Measurements from ENCODE around the gene SNTB2.

SNTB2 gene

DNA sequence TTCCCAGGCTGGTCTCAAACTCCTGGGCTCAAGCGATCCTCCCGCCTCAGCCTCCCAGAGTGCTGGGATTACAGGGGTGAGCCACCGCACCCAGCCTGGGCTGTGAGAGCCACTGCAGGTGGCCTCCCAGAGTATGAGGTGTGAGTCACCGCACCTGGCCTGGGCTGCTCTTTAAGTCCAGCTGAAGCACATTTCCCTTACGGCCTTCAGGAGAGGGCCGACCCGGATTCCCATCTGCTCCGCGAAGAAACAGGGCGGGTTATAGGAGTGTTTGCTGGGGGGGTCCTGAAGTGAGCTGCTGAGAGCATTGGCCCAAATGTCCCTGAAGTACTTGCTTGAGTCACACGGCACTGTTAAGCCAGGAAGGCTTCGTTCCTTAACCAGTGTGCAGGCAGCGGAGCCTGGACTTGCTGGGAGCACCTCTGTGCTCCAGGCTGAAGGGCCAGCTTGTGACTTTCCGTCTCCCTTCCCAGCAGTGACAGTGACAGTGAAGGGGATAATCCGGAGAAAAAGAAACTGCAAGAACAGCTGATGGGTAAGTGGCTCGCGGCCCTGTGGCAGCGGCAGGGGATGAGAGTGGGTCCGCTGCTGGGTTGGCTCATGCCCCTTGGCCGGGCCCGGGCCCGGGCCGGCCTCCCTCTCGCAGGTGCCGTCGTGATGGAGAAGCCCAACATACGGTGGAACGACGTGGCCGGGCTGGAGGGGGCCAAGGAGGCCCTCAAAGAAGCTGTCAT, 131.4 kb downstream of the SNTB2 start:
- DNase-seq (ENCODE audit: low spot score), result no peak

DNA sequence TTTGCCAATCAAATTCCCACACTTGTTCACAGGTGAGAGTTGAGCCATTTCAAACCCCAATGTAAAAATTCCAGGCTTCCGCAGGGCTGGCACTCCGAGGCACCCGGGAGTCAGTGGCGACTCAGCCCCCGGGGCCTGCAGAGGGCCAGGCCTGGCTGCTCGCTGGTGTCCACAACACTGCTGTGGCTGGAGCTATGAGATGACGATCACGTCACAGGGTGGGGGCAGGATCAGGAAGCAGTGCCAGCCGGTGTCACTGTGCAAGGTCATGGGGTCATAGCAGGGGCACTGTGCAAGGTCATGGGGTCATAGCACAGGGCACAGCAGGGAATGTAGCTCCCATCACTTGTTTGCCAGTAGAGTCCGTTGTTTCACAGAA, 131.9 kb downstream of the SNTB2 start:
- no peak for DNase-seq (ENCODE audit: low spot score)

DNA sequence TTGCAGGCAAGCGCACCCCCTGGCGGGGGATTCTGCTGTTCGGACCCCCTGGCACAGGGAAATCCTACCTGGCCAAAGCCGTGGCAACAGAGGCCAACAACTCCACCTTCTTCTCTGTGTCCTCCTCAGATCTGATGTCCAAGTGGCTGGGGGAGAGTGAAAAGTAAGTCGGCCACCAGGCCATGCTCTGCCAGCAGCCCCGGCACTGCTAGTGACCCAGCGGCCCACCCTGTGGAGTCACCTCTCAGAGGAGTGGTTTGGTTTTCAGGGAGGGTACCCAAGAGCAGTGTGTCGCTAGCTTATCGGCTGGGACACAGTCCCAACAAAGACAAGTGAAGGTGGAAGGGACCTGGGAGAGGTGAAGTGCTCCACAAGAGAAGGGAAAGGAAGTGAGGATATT, 132.4 kb downstream of the SNTB2 start:
- no peak for DNase-seq (ENCODE audit: low spot score)

DNA sequence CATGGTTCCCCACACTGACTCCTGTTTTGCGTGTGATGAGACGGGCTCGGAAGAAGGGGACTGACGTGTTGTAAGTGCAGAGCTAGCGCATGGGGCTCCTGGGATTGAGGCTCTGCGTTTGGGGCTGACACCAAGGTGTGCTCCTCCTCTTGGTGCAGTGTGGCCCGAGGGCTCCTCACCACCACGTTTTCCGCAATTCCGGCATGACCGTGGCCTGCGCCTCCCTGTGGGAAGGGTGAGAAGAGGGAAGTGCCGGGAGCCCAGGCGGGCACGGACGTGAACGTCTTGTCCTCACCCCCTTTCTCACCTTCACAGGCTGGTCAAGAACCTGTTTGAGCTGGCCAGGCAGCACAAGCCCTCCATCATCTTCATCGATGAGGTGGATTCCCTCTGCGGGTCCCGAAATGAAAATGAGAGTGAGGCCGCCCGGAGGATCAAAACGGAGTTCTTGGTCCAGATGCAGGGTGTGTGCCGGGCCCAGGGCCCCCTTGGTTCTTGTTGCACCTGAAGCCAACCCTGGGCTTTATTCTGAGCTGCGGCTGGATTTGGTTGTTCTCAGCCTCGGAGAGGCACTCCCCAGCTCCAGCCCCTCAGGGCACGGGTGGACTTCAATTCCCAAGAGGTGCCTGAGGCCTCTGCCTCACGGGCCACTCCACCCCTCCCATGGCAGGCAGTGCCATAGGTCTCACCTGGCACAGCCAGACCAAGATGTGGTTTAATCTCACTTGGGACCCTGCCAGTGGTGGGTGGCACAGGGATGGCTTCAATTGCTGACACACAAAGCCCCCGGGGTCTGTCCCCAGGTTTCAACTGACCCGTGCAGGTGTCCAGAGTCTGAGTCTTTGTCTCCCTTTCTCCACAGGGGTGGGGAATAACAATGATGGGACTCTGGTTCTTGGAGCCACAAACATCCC, 133.1 kb downstream of the SNTB2 start:
- no peak for DNase-seq (ENCODE audit: low spot score)

DNA sequence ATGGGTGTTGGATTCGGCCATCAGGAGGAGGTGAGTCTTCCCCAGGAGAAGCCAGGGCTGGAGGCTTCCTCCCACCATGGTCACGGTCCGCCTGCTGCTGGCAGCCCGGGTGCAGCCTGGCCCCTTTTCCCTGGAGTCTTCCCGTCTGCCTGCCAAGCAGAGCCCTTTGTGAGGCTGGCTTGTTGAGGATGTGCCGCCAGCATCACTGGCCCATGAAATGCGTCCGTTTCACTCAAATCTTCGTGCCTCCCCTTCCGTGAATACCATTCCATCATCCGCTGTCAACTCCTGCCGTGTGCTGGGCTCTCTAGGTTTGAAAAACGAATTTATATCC, 133.7 kb downstream of the SNTB2 start:
- no peak for DNase-seq (ENCODE audit: low spot score)

DNA sequence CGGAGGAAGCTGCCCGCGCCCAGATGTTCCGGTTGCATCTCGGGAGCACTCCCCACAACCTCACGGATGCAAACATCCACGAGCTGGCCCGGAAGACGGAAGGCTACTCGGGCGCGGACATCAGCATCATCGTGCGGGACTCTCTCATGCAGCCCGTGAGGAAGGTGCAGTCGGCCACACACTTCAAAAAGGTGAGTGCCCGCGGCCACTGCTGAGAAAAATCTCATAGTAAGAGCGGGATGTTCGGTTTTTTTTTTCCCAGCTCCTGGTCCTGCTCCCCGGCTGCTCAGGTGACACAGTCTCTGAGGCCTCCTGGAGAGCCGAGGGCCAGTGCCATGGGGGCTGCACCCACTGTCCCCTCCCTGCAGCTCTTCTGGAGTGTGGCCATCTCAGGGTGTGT, 134.1 kb downstream of the SNTB2 start:
- DNase-seq (ENCODE audit: low spot score), result no peak

DNA sequence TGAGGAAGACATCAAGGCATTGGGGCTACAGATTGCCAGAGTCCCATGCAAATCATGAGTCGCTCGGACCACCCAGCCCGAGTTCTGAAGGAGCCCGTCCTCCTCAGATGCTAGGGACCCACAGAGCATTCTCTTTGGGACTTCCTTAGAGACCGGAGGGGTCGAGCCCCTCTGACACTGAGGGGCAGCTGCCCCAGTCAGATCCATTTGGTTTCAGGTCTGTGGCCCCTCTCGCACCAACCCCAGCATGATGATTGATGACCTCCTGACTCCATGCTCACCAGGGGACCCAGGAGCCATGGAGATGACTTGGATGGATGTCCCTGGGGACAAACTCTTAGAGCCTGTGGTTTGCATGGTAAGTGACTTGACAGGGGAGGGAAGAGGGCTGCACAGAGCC, 135.4 kb downstream of the SNTB2 start:
- no peak for DNase-seq (ENCODE audit: low spot score)

DNA sequence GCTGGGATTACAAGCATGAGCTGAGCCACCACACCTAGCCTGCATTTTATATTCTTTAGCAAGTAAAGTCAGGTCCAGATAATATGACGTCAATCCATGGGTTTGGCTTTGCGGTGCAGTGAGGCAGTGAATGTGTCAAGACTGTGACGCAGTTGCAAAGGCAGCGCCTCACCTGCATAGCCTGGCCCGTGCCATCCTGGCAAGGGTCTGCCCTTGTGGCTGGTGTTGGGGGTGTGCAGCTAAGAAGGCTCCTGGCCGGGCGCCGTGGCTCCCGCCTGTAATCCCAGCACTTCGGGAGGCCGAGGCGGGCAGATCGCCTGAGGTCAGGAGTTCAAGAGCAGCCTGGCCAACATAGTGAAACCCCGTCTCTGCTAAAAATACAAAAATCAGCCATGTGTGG, 136.5 kb downstream of the SNTB2 start:
- DNase-seq (ENCODE audit: low spot score), result no peak

DNA sequence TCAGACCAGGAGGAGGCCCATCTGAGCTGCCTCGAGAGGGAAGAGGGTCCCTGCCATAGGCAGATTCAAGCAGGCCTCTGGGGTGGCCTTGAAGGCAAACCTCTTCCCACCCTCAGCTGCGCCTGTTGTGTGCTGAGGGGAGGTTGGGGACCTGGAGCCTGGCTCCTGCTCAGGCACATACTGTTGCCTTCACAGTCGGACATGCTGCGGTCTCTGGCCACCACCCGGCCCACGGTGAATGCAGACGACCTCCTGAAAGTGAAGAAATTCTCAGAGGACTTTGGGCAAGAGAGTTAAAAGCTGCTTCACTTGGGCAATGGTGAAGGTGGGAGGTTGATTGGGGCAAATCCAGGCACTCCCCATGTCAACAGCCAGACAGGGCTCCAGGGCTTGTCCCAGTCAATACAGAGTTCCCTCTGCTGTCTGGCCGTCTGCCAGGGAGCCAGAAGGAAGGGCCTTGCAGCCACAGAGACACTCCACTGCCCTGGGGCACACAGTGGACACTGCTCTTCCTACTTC, 137.1 kb downstream of the SNTB2 start:
- no peak for DNase-seq (ENCODE audit: low spot score)

DNA sequence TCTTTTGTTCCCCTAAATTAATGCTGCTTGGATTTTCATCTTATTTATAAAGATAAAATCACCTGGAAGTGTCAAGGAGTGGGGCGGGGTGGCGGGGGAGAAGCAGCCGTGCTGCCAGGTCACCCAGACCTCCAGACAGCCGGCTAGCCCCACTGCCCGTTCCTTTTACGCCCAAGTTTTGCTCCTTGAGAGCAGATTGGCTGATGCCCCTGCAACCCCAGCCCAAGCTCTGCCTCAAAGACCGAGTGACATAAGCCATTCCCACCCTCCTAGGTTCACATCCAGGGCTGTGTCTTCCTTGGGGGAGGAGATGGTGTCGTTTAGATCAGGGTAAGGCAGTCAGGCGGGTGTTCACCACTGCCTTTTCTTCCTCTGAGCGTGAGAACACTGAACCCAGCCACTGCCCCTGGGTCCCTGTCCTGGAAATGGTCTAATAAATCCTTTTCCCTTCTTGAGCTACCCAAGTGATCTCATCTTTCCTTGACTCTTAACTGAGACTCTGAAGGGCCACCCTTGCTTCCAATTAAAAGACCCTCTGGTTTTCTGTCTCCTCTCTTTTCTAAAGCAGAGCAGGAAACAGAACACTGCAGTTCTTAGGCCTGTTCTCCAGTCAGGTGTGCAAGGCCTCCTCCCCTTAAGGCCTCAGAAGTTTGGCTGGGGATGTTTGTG, 137.8 kb downstream of the SNTB2 start:
- no peak for DNase-seq (ENCODE audit: low spot score)

DNA sequence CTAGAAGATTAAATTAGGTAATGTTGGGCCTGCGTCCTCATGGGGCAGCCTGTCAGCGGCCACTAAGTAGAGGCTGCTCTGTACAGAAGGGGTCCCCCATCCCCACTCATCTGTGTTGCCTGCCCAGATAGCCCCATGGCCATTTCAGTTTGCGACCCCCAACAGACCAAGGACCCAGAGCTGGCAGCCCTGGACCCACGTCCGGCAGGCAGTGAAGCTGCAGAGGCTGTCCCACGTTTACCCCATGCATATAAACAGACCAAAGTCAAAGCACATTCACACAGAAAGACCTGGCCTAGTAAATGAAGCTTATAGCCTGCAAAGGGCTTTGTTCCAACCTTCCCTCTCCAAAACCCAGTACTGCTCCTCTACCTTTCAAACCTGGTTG, 138.8 kb downstream of the SNTB2 start:
- no peak for DNase-seq (ENCODE audit: low spot score)

DNA sequence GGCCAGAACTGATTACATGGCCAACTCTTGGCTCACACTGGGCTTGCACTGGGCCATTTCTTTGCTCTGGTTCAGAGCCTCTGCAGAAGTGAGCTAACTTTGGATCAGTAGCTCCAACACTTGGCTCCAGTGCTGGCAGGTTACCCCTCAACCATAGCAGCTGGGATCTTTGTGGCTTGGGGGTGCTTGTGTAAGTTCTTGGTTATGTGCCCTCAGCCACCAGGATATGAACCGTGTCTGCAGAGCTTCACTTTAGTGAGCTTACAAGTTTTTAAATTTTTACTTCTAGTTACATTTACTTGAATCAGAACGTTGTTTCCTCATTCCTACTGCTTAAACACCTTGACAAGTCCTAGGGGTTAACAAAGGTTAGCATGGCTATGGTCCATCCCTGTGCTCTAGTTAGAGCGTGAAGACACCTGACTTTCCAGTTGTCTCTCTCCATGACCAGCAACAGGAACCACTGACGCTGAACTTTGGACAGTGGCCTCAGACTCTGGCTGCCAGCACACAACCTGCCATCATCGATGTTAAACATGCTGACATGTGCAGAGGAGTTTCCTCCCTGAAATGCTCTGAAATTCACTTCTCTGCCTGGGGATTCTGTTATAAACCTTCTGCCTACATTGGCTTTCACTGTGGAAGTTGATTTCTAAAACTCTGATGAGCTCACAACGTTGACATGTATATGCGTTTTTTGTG, 139.4 kb downstream of the SNTB2 start:
- no peak for DNase-seq (ENCODE audit: low spot score)

DNA sequence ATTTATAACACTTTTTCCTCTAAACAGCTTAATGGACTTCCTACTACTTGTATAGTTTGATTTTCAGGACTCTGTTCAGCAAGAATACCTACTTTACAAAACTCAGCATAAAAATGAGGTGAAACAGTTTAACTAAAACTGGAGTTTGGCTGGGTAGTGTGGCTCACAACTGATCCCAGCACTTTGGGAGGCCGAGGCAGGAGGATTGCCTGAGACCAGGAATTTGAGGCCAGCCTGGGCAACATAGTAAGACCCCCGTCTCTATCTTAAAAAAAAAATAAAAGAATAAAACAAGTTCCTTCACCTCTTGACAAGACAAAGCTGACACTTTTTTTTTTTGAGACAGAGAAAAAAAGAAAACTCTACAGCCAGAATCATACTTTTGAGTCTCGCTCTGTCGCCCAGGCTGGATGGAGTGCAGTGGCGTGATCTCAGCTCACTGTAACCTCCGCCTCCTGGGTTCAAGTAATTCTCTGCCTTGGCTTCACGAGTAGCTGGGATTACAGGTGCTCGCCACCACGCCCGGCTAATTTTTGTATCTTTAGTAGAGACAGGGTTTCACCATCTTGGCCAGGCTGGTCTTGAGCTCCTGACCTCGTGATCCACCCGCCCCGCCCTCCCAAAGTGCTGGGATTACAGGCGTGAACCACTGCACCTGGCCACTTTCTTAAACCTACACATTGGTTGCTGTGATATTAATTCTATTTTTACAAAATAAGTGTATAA, 140.8 kb downstream of the SNTB2 start:
- no peak for DNase-seq (ENCODE audit: low spot score)

DNA sequence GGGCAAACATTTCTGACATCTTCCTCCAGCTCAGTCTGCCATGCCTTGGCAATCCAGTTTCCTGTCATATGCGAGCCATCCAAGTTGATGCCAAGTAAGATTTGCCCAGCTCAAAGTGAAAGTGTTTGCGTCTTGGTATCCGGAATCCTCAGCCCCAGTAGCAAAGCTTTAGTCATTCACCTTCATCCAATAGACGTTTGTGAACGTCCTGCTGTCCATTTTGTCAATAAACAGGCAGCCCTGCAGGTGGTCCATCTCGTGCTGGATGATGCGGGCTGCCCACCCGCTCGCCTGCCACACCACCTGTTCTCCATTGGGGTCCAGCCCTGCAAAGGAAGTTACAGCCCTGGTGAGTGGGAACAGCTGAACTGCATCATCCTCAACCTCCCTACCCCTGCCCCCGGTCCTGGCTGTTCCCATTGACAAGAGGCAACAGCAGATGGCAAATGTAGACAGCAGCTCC, 141.9 kb downstream of the SNTB2 start:
- no peak for DNase-seq (ENCODE audit: low spot score)

DNA sequence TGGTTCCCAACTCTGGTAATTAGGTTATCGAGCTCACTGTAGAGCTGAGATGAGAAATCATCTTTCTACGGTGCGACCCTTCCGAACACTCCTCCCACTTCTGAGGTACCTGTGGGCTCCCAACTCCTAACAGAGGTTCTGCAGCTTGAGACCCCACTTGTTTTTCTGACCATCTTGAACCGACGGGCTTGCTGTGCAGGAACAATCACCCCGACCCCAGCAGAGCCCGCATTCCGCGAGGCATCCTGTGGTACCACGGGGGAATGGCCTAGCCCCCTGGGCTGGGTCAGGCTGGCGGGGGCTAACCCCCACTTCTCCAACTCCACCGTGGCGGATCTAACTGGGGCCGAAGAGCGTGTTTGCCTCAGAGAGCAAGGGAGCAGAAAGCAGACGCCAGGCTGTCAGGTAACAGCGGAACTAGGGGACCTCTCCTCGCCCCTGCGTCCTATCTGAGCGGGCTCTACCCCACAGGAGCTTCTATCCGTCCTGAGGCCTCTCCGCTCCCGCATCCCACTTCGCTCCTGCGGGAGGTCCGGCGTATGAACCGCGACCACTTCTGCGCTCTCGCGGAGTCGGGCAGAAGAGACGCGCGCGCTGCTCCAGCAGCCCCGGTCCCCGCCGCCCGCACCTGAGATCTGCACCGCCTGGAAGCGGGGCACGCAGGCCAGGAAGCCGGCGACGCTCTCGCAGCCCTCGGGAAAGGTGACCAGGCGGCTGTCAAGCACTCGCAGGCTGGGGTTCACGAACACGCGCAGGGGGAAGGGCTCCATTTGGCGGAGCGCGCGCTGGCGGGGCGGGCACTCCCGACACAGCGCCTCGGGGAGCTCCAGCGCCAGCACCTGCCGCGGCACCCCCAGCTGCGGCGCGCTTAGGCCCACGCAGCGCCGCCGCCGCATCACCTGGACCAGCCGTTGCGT, 142.7 kb downstream of the SNTB2 start:
- DNase-seq (ENCODE audit: low spot score), result no peak

DNA sequence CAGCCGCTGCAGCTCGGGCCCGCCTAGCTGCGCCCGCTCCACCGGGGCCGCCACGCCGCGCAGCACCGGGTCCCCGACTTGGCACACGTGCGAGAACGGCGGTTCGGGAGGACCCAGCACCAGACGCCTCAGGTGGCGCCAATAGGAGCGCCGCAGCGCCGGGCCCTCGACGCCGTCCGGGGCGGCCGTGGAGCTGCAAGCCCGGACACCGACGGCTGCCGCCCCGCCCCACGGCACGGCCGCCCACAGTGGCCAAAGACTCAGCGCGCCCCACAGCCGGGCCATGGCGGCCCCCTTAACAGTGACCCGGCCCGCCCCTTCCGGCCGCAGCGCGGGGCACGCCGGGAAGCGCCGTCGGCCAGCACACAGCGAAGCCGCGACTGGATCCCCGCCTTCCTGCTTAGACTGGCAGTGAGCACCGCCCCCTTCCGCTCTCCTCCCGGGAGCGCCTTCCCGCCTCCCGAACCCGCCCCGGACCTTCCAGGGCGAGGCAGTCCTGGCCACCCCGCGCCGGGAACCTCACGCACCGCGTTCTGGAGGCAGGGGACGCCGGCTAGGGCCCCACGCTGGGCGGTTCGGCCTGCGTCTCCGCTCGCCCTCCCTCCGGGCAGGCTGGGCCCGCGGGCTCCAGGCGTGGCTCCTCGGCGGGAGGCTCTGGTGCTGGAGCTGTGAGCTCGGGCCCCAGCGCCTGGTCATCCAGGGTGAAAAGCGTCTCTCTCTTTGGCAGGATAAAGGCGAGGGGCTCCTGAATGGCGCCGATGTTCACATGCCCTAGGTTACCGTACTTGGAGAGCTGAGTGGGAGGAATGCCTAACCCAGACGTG, 143.5 kb downstream of the SNTB2 start, which contains the start of gene PDF:
Gene PDF (minus strand): TSS at position 303 of the 824 bp plus-strand sequence. CDS start 18 bp downstream, at position 285.
- peak; percentile 92 for DNase-seq (ENCODE audit: low spot score)

DNA sequence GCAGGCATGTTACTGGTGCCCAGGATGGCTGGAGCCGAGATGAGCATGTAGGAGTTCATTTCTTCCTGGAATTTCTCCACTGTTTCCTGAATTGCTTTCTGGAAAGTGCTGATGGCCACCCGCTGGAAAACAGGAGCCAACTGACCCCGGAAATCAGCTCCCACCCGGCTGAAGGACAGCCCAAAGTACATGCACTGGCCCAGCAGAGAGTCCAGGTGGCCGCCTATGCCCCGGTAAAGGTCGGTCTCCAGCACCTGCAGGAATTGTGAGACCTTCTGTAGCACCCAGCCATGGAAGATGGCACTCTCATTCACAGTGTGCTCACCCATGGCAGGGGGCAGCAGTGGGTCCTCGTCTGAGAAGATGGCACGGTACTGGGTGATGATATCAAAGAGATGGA, 147.7 kb downstream of the SNTB2 start:
- DNase-seq (ENCODE audit: low spot score), result no peak

DNA sequence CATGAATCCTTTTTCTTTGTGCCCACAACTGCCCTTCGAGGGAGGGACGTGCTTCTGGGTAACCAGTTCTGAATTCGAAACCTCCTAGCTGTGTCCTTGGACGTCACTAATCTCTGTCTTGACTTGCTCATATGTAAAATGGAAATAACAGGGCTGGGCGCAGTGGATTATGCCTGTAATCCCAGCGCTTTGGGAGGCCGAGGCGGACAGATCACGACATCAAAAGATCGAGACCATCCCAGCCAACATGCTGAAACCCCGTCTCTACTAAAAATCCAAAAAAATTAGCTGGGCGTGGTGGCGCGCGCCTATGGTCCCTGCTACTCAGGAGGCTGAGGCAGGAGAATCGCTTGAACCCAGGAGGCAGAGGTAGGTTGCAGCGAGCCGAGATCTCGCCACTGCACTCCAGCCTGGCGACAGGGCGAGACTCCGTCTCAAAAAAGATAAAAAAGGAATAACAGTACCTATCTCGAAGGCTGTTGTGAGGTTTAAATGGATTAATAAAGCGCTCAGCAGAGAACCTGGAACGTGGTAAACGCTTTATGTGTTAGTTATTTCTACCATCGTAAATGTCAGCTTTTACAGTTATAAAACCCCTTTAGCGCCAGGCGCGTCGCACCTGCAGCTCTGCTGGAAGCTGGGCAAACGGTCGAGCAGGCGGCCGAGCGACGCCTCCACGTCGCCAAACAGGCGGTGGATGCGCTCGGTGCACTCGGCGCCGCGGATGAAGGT, 151.8 kb downstream of the SNTB2 start:
- no peak for DNase-seq (ENCODE audit: low spot score)

All from SK-N-DZ (cell line).